Mammary epithelial cell (primary cell): Measurements from ENCODE around the gene MTF2.
"Not testable (repeated sequence)": the region's sequence is repeated elsewhere in the genome, so short reads cannot be mapped to it uniquely, and the experiment has no call there.

Experiments
- CTCF ChIP-seq, 2 donors: IDR thresholded peaks in 1 of 2; conservative IDR thresholded peaks in 1 of 2; 2 replicates each; pipeline ENCODE4 v1.5.1; 2011 to 2012; ENCODE audit warnings: inconsistent platforms in 2 of 2, low read length in 2 of 2, mild to moderate bottlenecking in 2 of 2, control low read depth in 1 of 2, low read depth in 1 of 2; ENCODE audit not compliant: insufficient read depth in 1 of 2; ENCODE audit errors: extremely low read depth in 1 of 2
- EZH2 ChIP-seq: IDR thresholded peaks from 2 replicates; pipeline ENCODE4 v1.6.1; 2012; ENCODE audit warnings: low read length, inconsistent platforms, borderline replicate concordance

DNA sequence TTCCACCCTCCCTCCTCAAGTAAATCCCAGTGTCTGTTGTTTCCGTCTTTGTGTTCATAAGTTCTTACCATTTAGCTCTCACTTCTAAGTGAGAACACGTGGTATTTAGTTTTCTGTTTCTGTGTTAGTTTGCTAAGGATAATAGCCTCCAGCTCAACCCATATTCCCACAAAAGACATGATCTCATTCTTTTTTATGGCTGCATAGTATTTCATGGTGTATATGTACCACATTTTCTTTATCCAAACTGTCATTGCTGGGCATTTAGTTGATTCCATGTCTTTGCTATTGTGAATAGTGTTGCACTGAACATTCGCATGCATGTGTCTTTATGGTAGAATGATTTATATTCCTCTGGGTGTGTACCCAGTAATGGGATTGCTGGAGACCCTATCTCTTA is 95.6 kb downstream of the MTF2 start:
- TF ChIP-seq EZH2; CTCF (conservative IDR thresholded peaks at IDR 0.05 in 1 of 2, IDR thresholded peaks at IDR 0.05 in 1 of 2; ENCODE audit: extremely low read depth in 1 of 2, insufficient read depth in 1 of 2, low read depth in 1 of 2, low read length in 2 of 2): not testable (repeated sequence)
